ENCODE measurements around the gene ANKZF1.

GRCh38 chr2:219210886-219211362 is 18.7 kb upstream of the ANKZF1 start:
- TF ChIP-seq POLR2AphosphoS5 (IDR thresholded peaks at IDR 0.05; ENCODE audit: borderline replicate concordance, low read depth, low read length) = no peak
- no peak for TF ChIP-seq EZH2 (IDR thresholded peaks at IDR 0.05)
